Measurements from ENCODE around the gene NASP. TPM values are rescaled to one million over a fixed set of nuclear protein-coding genes. Genes with fewer than 3 reads are reported as not detected.

Gene NASP
- total RNA-seq, 3 donors from 2014 or later (not counting 1 experiment from before 2014, with no cell fraction given) = 109 to 171 (median 121) TPM

GRCh38 chr1:45544530-45544929 is 39.3 kb upstream of the NASP start:
- intact Hi-C loops (cut with micrococcal nuclease) = no loop called here
- no peak overlapping the region for H3K27ac ChIP-seq (ENCODE audit: low read length)

GRCh38 chr1:45545019-45545493 is 38.8 kb upstream of the NASP start:
- H3K36me3 Mint-ChIP-seq = no peaks in the 10 kb centered on the region
- no peaks in the 10 kb centered on the region for H3K36me3 ChIP-seq (ENCODE audit: control insufficient read depth, insufficient read depth, low read length)
- no peak overlapping the region for H3K27ac ChIP-seq (ENCODE audit: low read length)
- H3K27me3 Mint-ChIP-seq (ENCODE audit: low read depth in 2 of 2) = peaks cover 16 to 23% of the 10 kb centered on the region in 2 donors
- WGBS (ENCODE audit: insufficient coverage) = 49% methylated on average over 6 of the region's 6 CpGs
- ATAC-seq = no peak
- peaks cover 10 to 16% of the 10 kb centered on the region in 2 donors for H3K4me1 Mint-ChIP-seq
- peaks cover 36% of the 10 kb centered on the region for H3K4me1 ChIP-seq (ENCODE audit: control insufficient read depth, insufficient read depth, low read length)
- TF ChIP-seq CTCF (IDR thresholded peaks at IDR 0.05) = no peak
- H3K4me3 Mint-ChIP-seq = no peak overlapping the region
- H3K4me3 ChIP-seq (ENCODE audit: low read length) = no peak overlapping the region
- no peaks in the 10 kb centered on the region for H3K9me3 ChIP-seq (ENCODE audit: control insufficient read depth, insufficient read depth, low read length)
- H3K27me3 ChIP-seq (ENCODE audit: control insufficient read depth, insufficient read depth, low read length) = peaks cover 7% of the 10 kb centered on the region
- peak overlapping the region; percentile 70 to 84 for H3K27ac Mint-ChIP-seq
- intact Hi-C loops (cut with micrococcal nuclease) = no loop called here
- H3K9me3 Mint-ChIP-seq = no peaks in the 10 kb centered on the region
- peak in 1 of 2 donors; percentile 25 for DNase-seq

More at GRCh38 chr1:45544530-45544929, 39.3 kb upstream of the NASP start:
- TF ChIP-seq CTCF (IDR thresholded peaks at IDR 0.05) = no peak
- Histone ChIP-seq H3K36me3 (ENCODE audit: control insufficient read depth, insufficient read depth, low read length) (no peaks in the 10 kb centered on the region), H3K9me3 (ENCODE audit: control insufficient read depth, insufficient read depth, low read length) (no peaks in the 10 kb centered on the region), H3K4me3 (ENCODE audit: low read length) (no peak overlapping the region), H3K4me1 (ENCODE audit: control insufficient read depth, insufficient read depth, low read length) (peaks cover 35% of the 10 kb centered on the region), H3K27me3 (ENCODE audit: control insufficient read depth, insufficient read depth, low read length) (peaks cover 7% of the 10 kb centered on the region)
- 83% methylated on average over 4 of the region's 4 CpGs for WGBS (ENCODE audit: insufficient coverage)
- peaks cover 18 to 23% of the 10 kb centered on the region in 2 donors for H3K27me3 Mint-ChIP-seq (ENCODE audit: low read depth in 2 of 2)
- H3K9me3 Mint-ChIP-seq = no peaks in the 10 kb centered on the region
- peak overlapping the region; percentile 70 to 84 for H3K27ac Mint-ChIP-seq
- peaks cover 10 to 16% of the 10 kb centered on the region in 2 donors for H3K4me1 Mint-ChIP-seq
- no peaks in the 10 kb centered on the region for H3K36me3 Mint-ChIP-seq
- H3K4me3 Mint-ChIP-seq = no peak overlapping the region
- DNase-seq (no peak), ATAC-seq (no peak)

GRCh38 chr1:45545553-45546310 is 38.1 kb upstream of the NASP start:
- ATAC-seq = no peak

More at GRCh38 chr1:45545553-45546310, 38.1 kb upstream of the NASP start:
- no peak for TF ChIP-seq CTCF (IDR thresholded peaks at IDR 0.05)
- H3K4me3 ChIP-seq (ENCODE audit: low read length) = no peak overlapping the region
- intact Hi-C loops (cut with micrococcal nuclease) = no loop called here
- WGBS (ENCODE audit: insufficient coverage) = 82% methylated on average over 4 of the region's 7 CpGs
- Mint-ChIP-seq H3K27ac (peak overlapping the region; percentile 70 to 84), H3K4me1 (peaks cover 14 to 20% of the 10 kb centered on the region in 2 donors), H3K27me3 (ENCODE audit: low read depth in 2 of 2) (peaks cover 11 to 19% of the 10 kb centered on the region in 2 donors), H3K4me3 (no peak overlapping the region), H3K36me3 (no peaks in the 10 kb centered on the region), H3K9me3 (no peaks in the 10 kb centered on the region)
- H3K36me3 ChIP-seq (ENCODE audit: control insufficient read depth, insufficient read depth, low read length) = no peaks in the 10 kb centered on the region
- peaks cover 41% of the 10 kb centered on the region for H3K4me1 ChIP-seq (ENCODE audit: control insufficient read depth, insufficient read depth, low read length)
- no peak for DNase-seq
- peaks cover 3% of the 10 kb centered on the region for H3K27me3 ChIP-seq (ENCODE audit: control insufficient read depth, insufficient read depth, low read length)
- H3K27ac ChIP-seq (ENCODE audit: low read length) = no peak overlapping the region
- H3K9me3 ChIP-seq (ENCODE audit: control insufficient read depth, insufficient read depth, low read length) = no peaks in the 10 kb centered on the region
